NCI-H1694 treated with DMSO at 0.1 percent for 48 hours (cell line): ENCODE results near the gene TRAF4.
A peak's percentile ranks its signal among the peaks of the same experiment; 100 is the strongest.

Source experiments
- DNase-seq: peaks from one replicate; lab custom pipeline; 2025; lab: John Stamatoyannopoulos, UW

Gene TRAF4, protein sequence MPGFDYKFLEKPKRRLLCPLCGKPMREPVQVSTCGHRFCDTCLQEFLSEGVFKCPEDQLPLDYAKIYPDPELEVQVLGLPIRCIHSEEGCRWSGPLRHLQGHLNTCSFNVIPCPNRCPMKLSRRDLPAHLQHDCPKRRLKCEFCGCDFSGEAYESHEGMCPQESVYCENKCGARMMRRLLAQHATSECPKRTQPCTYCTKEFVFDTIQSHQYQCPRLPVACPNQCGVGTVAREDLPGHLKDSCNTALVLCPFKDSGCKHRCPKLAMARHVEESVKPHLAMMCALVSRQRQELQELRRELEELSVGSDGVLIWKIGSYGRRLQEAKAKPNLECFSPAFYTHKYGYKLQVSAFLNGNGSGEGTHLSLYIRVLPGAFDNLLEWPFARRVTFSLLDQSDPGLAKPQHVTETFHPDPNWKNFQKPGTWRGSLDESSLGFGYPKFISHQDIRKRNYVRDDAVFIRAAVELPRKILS

DNA sequence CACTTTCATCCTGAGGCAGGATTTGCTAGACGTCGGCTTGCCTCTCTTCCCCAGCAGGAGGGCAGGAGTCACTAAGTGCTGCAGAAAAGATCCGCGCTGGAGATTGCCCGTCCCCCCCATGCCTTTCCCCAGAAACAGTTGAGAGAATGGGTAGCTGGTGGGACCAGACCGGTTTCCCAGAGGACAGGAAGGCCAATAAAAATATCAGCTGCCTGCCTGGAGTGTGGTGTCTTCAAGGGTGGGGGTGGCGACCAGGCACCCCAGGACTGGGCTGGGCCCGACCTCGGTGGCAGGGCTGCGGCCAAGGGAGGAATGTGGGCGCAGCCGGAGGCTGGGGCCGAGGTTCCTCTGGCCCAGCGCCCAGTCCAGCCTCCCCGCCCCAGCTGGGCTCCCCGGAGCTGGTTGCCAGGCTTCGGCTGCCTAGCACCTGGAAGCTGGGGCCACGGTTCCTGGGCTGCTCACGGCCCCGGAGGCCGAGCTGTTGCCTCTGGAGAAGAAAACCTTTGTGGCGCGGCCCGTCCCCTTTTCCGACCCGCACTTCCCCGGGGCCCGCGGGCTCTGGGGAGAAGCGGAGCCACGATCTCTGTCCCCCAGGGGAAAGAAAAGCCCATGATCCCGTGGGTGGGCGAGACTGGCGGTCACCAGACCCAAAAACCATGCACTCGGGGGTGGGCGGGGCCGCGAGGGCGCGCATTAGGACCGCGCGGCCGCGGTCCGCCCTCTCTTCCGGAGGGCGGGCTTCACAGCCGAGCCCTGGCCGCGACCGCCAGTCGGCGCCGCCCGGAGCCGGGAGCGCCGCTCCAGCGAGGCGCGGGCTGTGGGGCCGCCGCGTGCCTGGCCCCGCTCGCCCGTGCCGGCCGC, at the start of gene TRAF4:
TRAF4 (plus strand) TSS at position 769 of the 861 bp plus-strand sequence. CDS start 102 bp downstream, outside the sequence.
- DNase-seq: peak; percentile 61

DNA sequence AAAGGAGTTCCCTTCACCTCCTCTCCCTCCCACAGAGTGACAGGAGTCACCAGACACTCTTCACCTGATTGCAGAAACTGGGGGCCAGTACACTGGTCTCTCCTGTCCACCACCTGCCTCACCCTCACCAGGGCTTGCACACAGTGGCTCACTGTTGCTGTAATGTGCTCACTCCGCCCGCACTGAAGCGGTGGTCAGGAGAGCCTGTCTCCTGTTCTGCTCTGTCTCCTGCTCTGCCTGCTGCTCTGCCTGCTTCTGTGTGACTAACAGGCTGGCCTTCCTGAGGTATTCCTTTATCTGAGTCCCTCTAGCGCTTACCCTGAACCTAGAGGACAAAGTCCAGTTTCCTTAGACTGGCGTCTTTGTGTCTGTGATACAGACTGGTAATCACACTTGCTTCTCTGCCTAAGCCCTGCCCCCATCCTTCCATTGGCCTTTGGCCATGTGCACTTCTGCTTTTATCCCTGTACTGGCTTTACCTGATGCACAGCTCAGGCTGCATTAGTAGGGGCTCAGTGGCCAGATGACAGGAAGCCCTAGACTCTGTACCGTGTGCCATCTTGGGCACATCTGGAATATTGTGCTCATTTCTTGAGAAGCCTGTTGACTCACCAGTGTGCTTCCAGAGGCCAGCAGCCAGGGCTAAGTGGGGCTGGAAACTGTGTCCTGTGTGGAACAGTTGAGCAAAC, 45.4 kb upstream of the TRAF4 start:
- DNase-seq: no peak

DNA sequence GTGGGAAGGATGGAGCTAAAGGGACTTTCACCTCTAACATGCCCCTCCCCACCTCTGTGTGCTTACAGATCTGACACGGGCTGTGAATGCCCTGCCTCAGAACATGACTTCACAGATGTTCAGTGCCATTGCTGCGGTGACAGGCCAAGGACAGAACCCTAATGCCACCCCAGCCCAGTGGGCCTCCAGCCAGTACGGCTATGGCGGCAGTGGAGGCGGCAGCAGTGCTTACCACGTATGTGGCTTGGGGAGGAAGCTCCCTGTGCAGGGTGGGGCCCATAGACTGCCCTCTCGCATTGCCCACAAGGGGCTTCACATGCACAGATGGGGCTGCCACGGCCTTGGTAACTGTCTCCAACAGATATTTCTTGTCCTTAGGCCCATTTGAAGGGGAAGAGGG, 43.5 kb upstream of the TRAF4 start:
- no peak for DNase-seq

DNA sequence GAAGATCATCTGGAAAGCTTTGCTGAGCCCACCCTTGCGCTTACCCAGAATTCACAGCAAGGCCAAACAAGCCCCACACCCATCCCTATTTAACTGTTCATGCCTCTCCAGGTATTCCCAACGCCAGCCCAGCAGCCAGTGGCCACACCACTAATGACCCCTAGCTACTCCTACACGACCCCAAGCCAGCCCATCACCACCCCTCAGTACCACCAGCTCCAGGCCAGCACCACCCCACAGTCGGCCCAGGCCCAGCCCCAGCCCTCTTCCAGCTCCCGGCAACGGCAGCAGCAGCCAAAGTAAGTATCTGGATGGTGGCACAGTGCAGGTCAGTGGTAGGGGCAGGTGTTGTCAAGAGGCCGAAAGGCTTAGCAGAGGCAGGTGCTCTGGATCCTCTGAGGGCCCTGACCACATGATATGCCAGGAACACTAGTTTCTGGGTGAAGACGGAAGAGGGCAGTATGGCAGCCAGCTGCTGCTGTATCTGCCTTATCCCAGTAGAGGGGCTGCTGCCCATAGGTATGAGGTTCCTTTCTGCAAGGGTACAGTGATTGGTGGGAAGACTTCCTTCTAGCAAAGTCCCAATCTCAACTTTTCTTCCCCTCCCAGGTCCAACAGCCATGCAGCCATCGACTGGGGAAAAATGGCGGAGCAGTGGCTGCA, 42.9 kb upstream of the TRAF4 start:
- no peak for DNase-seq

DNA sequence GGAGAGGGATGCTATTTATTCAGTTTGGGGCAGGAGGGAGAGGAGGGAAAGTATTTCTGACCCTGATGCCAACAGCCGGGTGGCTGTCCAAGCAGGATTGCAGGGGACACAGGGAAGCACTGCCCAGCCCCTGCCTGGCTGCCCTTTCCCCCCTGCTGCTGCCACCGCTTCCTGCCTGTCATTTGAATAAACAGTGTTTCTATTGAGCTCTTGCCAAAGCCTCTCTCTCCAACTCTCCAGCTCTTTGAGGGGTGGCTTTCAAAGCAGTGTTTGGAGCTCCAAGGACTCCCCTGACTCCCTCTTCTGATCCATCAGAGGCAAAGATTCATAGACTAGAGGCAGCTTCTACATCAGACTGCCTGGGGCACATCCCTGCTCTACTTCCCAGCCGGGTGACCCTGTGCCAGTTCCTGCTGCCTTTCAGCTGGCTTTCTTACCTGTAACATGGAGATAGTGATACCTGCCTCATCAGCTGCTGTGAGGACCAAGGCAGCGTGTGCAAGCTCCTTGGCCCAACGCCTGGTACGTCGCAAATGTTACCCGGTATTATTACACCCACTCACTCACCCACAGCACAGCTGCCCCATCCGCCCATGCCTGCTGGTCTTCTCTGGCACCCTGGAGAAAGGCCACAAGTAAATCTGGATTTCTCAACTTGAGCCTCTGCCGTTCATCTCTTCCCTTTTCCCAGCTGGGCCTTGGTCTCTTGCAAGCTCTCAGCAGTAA, 41.6 kb upstream of the TRAF4 start:
- DNase-seq: no peak

DNA sequence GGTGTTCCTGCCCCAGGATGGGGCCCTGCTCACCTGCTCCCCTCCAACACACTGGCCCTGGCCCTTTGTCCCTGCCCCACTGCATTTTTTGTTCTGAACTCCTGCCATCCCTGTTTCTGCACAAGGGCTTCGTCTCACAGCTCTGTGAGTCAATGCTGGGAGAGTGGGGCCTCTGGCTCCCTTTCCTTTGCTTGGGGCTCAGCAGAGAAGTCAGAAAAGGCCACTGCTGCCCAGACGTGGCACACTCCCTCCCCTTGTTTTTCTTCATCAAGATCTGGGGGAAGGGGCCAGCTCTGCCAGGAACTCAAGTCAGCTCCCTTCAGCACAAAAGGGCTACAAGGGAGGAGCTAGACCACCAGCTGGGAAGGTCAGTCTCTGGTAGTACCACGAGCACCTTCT, 41.1 kb upstream of the TRAF4 start:
- no peak for DNase-seq

DNA sequence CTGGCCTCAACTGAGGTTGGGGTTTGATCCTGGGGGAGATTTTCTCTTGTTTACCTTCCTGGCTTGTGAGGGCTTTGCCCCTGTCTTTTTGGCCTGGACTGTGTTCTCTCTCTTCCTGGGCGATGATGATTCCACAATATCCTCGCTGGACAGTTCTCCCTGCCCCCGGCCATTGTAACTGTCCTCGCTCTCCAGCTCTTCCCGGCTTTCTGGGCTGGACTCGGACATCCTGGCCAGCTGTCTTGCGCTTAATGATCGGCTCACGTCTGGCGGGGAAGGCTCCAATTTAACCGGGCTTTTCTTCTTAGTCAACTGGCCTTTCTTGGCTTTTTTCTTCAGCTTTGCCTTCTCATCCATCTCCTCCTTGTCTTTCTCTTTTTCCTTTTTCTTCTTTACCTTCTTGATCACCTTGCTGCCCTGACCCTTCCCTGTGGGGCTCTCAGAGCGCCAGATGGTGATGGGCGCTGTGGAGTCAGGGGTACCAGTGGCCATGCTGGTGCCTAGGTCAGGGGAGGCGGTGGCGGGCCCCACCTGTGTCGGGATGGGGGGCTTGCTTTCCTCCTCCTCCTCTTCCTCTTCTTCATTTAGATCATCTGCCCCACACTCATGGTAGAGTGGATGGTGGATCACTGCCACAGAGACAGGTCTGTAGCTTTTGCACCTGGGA, 40.1 kb upstream of the TRAF4 start:
- DNase-seq: no peak

DNA sequence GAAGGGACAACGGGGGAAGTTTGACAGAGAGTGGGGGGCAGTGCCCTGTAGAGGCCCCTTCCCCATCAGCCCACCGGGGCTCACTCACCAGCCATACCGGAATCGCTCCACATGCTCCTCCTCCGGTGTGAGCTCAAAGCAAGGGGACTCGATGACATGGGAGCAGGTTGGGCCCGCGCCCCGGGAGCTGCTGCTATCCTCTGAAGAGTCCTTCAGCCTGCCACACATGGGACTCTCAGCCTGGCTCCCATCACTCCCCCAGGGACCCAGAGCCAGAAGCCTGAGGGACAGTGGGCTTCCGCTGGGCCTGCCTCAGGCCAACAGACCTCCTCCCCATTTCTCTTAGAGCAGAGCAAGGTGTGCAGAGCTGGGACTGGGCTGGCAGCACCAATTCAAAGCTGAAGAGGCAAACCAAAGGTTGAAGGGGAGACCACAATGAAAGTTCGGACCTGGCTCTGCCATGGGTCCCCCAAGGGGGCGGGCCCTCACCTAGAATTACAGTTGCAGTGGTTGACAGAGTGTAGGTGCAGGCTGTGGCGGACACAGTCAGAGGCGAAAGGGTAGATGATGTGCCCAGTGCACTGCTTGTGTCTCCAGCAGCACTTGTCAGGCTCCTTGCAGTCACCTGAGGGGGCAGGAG, 39.5 kb upstream of the TRAF4 start:
- DNase-seq: no peak

DNA sequence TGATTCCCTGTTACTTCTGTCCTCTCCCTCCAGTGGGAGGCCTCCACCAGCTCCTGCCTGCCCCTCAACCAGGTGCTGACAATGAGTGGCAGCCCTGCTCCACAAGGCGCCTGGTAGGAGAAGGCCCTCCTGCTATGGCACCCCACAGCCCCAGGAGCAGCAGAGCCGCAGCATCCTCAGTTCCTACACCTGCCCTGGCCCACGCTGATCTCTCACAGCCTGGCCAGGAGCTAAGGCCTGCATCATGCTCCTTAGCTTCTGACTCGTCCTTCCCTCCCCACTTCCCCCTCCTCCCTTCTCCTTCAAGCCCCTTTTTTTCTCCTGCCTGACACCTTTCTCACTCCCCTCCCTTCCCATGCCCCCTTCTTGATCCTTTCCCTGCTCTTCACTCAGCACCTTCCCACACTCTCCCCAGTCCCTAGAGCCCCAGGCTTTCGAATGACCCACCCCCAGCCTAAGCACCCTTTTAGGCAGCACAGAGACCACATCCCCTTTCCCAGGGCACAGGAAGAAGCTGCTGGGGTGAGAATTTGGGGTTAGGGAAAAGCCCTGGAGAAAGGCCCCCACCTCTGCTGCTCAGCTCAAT, 38.6 kb upstream of the TRAF4 start:
- no peak for DNase-seq

DNA sequence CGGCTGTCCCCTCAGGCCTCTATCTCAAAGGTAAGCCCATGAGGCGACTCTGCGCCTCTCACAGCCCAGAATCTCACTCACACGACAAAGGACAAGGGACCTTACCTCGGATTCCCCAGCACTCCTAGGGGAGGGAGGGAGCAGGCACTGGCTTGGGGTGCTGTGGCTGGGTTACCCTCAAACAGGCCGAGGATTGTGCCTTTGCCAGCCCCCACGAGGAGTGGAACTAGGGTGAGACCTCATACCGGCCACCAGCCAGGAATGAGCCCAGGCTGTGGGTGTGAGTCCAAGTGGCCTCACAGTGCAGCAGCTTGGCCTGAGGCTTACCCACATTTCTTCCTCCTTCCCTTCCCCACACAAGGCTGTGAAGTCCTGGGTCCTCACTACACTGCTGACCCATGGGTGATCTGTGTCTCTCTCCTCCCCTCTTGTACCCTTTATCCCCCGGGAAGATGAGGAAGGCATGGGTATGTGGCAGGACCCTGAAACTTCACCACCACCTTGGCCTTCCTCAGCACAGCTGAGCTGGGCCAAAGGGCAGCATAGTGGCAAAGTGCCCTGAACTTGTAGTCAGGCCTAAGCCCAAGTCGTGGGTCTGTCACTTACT, 38.0 kb upstream of the TRAF4 start:
- no peak for DNase-seq

DNA sequence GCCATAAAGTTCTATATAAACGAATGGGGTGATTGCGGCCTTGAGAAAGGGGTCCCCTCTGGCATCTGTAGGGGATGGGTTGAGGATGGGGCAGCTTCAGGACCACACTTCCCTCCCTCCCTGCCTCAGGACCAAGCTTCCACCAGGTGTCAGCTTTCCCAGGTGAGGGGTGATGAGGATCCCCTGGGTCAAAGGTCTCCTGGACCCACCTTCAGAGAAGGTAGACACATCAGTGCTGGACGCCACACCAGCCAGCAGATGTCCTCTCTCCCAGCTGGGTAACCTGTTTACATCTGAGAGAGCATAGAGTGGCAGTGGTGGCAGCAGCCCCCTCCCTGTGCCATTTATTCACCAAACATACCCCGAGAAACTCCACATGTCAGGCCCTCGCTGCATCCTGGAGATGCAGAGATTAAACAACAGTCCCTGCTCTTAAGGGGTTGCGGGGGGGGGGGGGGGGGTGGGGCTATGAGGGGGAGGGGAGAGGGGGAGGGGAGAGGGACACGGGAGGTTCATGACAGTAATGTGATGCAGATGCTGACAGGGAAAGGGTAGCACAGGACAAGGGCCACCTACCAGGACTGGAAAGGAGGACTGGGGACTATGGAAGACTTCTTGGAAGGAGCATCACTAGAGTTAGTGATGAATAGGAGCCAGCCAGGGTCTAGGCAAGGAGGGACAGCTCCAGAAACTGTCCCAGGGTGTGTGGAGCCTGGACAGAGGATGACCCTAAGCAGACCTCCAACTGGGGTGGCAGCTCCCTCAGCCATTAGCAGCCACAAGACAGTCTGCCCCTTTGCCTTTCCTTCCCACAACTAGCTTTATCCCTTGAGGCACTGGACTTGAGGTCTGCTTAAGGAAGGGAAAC, 37.1 kb upstream of the TRAF4 start:
- no peak for DNase-seq

DNA sequence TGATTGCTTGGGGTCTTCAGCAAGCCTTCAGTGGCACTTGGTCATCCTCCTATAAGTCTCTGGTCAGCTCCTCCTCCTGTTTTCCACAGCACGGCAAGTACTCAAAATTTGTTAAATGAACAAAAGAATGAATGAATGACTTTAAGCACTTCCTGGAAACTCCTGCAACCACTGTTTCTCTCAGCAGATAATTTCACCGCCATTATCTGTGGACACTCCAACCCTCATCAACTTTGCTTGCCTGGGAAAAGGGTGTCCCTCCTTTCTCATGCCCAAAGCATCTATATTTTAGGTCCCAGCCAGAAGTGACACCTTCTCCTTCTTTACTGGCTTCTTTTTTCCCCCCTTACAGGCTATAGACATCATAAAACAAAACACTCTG, 36.5 kb upstream of the TRAF4 start:
- DNase-seq: no peak

DNA sequence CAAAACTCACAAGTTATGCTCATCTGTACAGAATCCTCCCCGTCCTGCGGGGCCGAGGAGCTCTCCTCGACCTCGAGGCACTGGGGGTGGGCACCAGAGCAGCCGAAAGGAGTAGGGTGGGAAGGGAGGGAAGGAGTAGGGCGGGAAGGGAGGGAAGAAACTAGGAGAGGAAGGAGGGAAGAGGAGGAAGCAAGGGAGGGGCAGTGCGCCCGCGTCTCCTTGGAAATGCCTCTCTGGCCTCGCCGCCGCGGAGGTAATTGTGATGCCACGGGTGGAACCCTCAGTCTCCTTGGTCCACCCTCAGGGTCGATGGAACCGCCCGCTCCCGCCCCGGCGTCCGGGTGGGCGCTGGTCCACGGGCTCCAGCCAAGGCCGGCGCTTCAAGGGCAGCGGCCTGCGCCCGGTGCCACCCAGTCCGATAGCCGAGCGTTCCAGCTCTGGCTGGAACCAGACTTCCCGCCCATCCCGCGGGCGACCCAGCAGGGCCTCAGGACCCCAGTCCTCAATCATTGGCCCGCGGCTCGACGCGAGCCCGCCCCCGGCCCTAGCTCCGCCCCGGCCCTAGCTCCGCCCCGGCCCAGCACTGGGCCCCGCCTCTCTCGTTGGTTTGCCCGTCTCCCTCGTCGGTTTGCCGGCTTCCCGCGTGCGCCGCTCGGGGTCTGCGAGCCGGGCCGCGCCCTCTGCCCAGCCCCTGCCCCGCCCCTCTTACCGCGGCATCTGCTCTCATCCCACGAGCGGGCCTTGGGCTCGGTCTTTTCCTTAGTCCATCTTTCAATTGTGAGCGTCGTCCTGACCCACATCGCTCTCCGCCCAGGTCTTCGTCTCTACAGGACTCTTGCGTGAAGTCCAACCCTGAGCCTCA, 32.7 kb upstream of the TRAF4 start:
- DNase-seq: peak; percentile 89

DNA sequence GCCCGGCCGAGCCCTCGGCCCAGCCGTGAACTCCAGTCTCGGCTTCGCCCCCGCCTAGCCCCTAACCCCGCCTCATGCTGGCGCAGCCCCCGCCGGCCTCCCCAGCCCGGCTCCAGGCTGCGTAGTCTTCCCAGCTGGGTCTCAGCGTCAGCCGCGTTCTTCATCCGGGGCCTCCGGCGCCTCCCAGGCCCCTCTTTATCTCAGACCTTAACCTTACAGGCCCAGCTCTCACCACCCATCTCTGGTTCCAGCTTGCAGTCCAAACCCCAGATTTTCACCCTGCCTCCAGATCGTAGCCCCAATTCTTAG, 32.1 kb upstream of the TRAF4 start, which contains the start of gene PROCA1:
PROCA1 (minus strand) TSS at position 166 of the 309 bp plus-strand sequence. CDS start 228 bp downstream, outside the sequence.
- DNase-seq: no peak

DNA sequence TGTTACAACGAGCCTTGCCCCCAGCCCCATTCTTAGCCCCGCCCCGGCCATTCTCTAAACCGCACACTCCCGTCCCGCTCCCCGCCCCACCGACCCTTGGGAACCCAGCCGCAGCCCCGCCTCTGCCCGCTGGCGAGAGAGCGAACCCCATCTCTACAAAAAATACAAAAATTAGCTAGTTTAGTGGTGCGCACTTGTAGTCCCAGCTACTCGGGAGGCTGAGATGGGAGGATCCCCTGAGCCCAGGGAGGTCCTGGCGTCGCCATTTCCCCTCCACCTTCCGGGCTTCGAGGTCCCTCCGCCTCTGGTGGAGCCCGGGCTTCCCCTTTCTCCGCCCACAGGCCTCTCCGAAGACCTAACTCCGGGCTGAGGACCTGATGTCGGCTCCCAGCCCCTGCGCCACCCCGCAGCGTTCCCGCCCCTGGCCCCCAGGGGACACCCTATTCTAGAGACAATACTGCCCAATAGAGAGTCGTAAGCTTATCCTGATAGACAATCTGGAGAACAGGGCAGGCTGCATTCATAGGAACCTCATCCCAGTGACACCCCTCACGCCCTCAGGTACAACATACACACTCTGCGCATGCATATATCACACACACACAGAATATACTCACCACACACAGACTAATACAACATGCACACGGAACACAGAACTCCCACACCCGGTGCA, 31.6 kb upstream of the TRAF4 start:
- no peak for DNase-seq

DNA sequence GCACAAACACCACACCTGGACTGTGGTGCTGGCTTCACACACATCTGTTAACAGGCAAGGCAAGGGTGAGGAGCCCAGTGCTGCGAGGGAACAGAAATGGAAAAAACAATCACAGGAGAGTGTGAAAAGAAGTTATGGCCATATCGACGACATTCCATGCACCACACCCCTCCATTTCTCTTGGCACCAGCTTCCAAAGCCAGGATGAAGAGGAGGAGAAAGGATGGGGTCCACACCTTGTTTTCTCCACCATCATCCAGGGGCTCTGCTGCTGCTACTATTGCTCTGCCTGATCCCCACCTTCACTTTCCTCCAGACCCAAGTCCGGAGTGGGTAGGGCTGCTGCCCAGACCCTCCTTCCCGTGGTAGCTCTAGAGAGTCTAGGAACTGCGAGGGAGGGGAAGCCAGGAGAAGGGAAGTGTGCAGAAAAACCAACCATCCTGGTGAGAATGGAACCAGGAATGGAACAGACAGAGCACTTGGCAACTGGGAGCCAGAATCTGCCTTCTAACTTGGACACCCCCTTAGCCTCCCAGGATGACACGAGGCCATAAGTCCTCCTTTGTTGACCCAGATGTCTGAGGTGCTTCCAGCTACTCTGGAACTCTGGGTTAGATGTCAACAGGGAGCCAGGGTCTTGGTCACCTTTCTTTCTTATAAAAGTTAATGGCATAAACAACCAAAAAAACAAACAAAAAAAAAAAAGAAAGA, 31.0 kb upstream of the TRAF4 start:
- no peak for DNase-seq
